GM23338 (cell line): Measurements from ENCODE around the gene FAT1. TPM values are rescaled to one million over a fixed set of nuclear protein-coding genes. Genes with fewer than 3 reads are reported as not detected.

Experiments
- ATAC-seq: fragments of 200-7000 bp; cut with Tn5 transposase; 3 replicates; pipeline ENCODE4 v1.9.1; 2020
- DNase-seq: peaks from one replicate; pipeline ENCODE4 v3.0.0-alpha.2; 2015; ENCODE audit warnings: low spot score
- H2AFZ ChIP-seq: fragments of 200-600 bp; sonication (generic); 2 replicates; pipeline ENCODE4 v1.8.0; 2016; ENCODE audit warnings: antibody characterized with exemption, mild to moderate bottlenecking, moderate library complexity
- H3F3A ChIP-seq: fragments of 200-600 bp; sonication (generic); replicated peaks from 2 replicates; pipeline ENCODE4 v1.8.0; 2017; ENCODE audit warnings: antibody characterized with exemption, mixed run types, low read depth
- H3K27ac ChIP-seq: fragments of 200-600 bp; sonication (generic); 2 replicates; pipeline ENCODE4 v1.6.1; 2016; ENCODE audit warnings: low read depth
- H3K27me3 ChIP-seq: fragments of 200-600 bp; sonication (generic); 2 replicates; pipeline ENCODE4 v1.8.0; 2016; ENCODE audit warnings: mild to moderate bottlenecking, mixed run types, moderate library complexity; ENCODE audit not compliant: insufficient read depth
- H3K36me3 ChIP-seq: fragments of 200-600 bp; sonication (generic); 2 replicates; pipeline ENCODE4 v1.8.0; 2016; ENCODE audit warnings: mild to moderate bottlenecking; ENCODE audit not compliant: insufficient read depth
- H3K4me1 ChIP-seq: fragments of 200-600 bp; sonication (generic); 2 replicates; pipeline ENCODE4 v1.8.0; 2016; ENCODE audit warnings: mild to moderate bottlenecking, moderate library complexity; ENCODE audit not compliant: insufficient read depth
- H3K4me2 ChIP-seq: fragments of 200-600 bp; sonication (generic); 2 replicates; pipeline ENCODE4 v1.7.1; 2017; ENCODE audit warnings: mixed run types
- H3K4me3 ChIP-seq: fragments of 200-600 bp; sonication (generic); 2 replicates; pipeline ENCODE4 v1.6.1; 2016; ENCODE audit warnings: mixed run types
- H3K79me2 ChIP-seq: fragments of 200-600 bp; sonication (generic); replicated peaks from 2 replicates; pipeline ENCODE4 v1.8.0; 2017; ENCODE audit warnings: mild to moderate bottlenecking; ENCODE audit not compliant: insufficient read depth
- H3K9me2 ChIP-seq: fragments of 200-600 bp; sonication (generic); 2 replicates; pipeline ENCODE4 v1.8.0; 2017; ENCODE audit not compliant: insufficient read depth
- H4K20me1 ChIP-seq: fragments of 200-600 bp; sonication (generic); replicated peaks from 2 replicates; pipeline ENCODE4 v1.8.0; 2017; ENCODE audit warnings: mild to moderate bottlenecking; ENCODE audit not compliant: insufficient read depth
- H3K27ac Mint-ChIP-seq: 2 replicates; pipeline ENCODE4 v1.8.0; 2020; ENCODE audit warnings: inconsistent platforms, mild to moderate bottlenecking, moderate library complexity, mixed read lengths
- H3K27me3 Mint-ChIP-seq: 3 replicates; pipeline ENCODE4 v1.8.0; 2022; ENCODE audit warnings: low read depth, mild to moderate bottlenecking, moderate library complexity, mixed read lengths, inconsistent platforms; ENCODE audit not compliant: insufficient read depth, poor library complexity
- H3K36me3 Mint-ChIP-seq: 3 replicates; pipeline ENCODE4 v1.8.0; 2021; ENCODE audit warnings: low read depth, mild to moderate bottlenecking, inconsistent platforms, moderate library complexity, mixed read lengths
- H3K4me1 Mint-ChIP-seq: 3 replicates; pipeline ENCODE4 v1.8.0; 2020; ENCODE audit warnings: mild to moderate bottlenecking, inconsistent platforms, mixed read lengths
- H3K4me3 Mint-ChIP-seq: 3 replicates; pipeline ENCODE4 v1.8.0; 2021; ENCODE audit warnings: moderate library complexity, mild to moderate bottlenecking, inconsistent platforms, mixed read lengths
- H3K9me3 Mint-ChIP-seq: 3 replicates; pipeline ENCODE4 v1.8.0; 2020; ENCODE audit warnings: moderate library complexity, mild to moderate bottlenecking, inconsistent platforms, mixed read lengths
- CREB1 ChIP-seq: fragments of 250-450 bp; sonication (Bioruptor Pico); IDR thresholded peaks from 2 replicates; pipeline ENCODE4 v1.5.0; 2020; ENCODE audit warnings: low read depth, mild to moderate bottlenecking, moderate library complexity
- CTCF ChIP-seq, 2 experiments: fragments of 200-600 bp in 1 of 2; sonication (generic) in 1 of 2; conservative IDR thresholded peaks; 2 replicates each; pipeline versions ENCODE4 v1.5.1 to v1.6.1; 2016 to 2017; ENCODE audit warnings: antibody characterized with exemption in 2 of 2, low read depth in 2 of 2, mild to moderate bottlenecking in 2 of 2, moderate library complexity in 1 of 2
- EZH2 ChIP-seq: fragments of 200-600 bp; sonication (generic); IDR thresholded peaks from one replicate; pipeline ENCODE4 v1.8.0; 2017; ENCODE audit warnings: antibody characterized with exemption, mild to moderate bottlenecking, low read depth; ENCODE audit not compliant: unreplicated experiment
- JUNB ChIP-seq: IDR thresholded peaks from one replicate; pipeline ENCODE4 v1.6.1; 2016; ENCODE audit warnings: antibody characterized with exemption; ENCODE audit not compliant: unreplicated experiment
- NANOG ChIP-seq: IDR thresholded peaks from 2 replicates; pipeline ENCODE4 v1.6.1; 2016; ENCODE audit warnings: antibody characterized with exemption, borderline replicate concordance
- ZNF462 ChIP-seq: fragments of 250-450 bp; sonication (Bioruptor Pico); IDR thresholded peaks from 2 replicates; pipeline ENCODE4 v1.5.0; 2020; ENCODE audit warnings: mild to moderate bottlenecking, moderate library complexity
- polyA plus RNA-seq: library from polyadenylated mRNA; unstranded; fragments of >200 nt; fragmentation: Nextera tagmentation; extraction: Ambion mirVana; gene quantifications from 2 replicates; pipeline ENCODE4 v1.2.1, GENCODE V29; 2016
- total RNA-seq: library from RNA; depleted of rRNA; stranded (reverse); fragments of >200 nt; shearing (Covaris generic); gene quantifications from 2 replicates; pipeline ENCODE4 v1.2.3, GENCODE V29; 2014

Gene FAT1
- total and polyA plus RNA-seq, 2 experiments from 2014 or later = 37.6 to 137 TPM

- TF ChIP-seq ZNF462 (CRISPR knock-in tag) = no peak
- TF ChIP-seq CTCF (conservative IDR thresholded peaks at IDR 0.05; ENCODE audit: low read depth in 2 of 2) = no peak
Measured at GRCh38 chr4:186691396-186691795, 32.3 kb downstream of the FAT1 start (continued).

- Mint-ChIP-seq H3K36me3 (peaks cover 23% of the 10 kb centered on the region), H3K9me3 (no peaks in the 10 kb centered on the region), H3K4me3 (peak overlapping the region; percentile 39), H3K27ac (peak overlapping the region; percentile 60; the same call in 1 of the 2 replicates), H3K27me3 (peaks cover 9% of the 10 kb centered on the region), H3K4me1 (peaks cover 62% of the 10 kb centered on the region)
- 0 out of 2 replicates have a peak, but pooled peaks cover 3% of the 10 kb centered on the region for H3F3A ChIP-seq
- H3K9me2 ChIP-seq = no peaks in the 10 kb centered on the region; the same call in 1 of the 2 replicates
- H3K27me3 ChIP-seq = peaks cover 11% of the 10 kb centered on the region
- H3K79me2 ChIP-seq = peaks cover 80% of the 10 kb centered on the region
- H3K4me1 ChIP-seq = peaks cover 54% of the 10 kb centered on the region
- peak; percentile 10 for ATAC-seq
- H3K4me3 ChIP-seq = no peak overlapping the region
- H4K20me1 ChIP-seq = no peaks in the 10 kb centered on the region
- peak overlapping the region; percentile 59 for H3K4me2 ChIP-seq
- H2AFZ ChIP-seq = no peak overlapping the region
- no peak for TF ChIP-seq NANOG
- no peak for TF ChIP-seq EZH2
- TF ChIP-seq CREB1 (CRISPR knock-in tag) = no peak
- no peak for TF ChIP-seq JUNB
- no peaks in the 10 kb centered on the region; the same call in 1 of the 2 replicates for H3K36me3 ChIP-seq
- DNase-seq = no peak
- H3K27ac ChIP-seq = no peak overlapping the region
Measured at GRCh38 chr4:186689476-186689875, 34.2 kb downstream of the FAT1 start.
